Naive thymus-derived CD4-positive, alpha-beta T cell (primary cell): ENCODE measurements around the gene TRABD2B. TPM values are rescaled to one million over a fixed set of nuclear protein-coding genes. Genes with fewer than 3 reads are reported as not detected.

ENCODE experiments used
- ATAC-seq: fragments of 150-1000 bp; cut with Tn5 transposase; 2 replicates; pipeline ENCODE4 v1.10.0; 2021; ENCODE audit warnings: mild to moderate bottlenecking, moderate library complexity
- CTCF ChIA-PET: fragments of 350-600 bp; sonication (Branson Sonifier 250); formaldehyde crosslinking; loops from one replicate; lab custom pipeline; 2021; ENCODE audit warnings: antibody characterized with exemption; lab: Charles Lee
- POLR2A ChIA-PET: fragments of 350-600 bp; sonication (Branson Sonifier 250); formaldehyde crosslinking; loops from one replicate; lab custom pipeline; 2021; ENCODE audit warnings: antibody characterized with exemption, inconsistent platforms; lab: Charles Lee
- DNase-seq, 9 donors: peaks; one replicate each; pipeline versions ENCODE4 v3.0.0 to v3.0.0-alpha.2; 2020 to 2022; ENCODE audit warnings: mixed read lengths in 1 of 9
- H3K27ac ChIP-seq: one replicate; pipeline ENCODE4 v1.7.0; 2013; ENCODE audit warnings: mild to moderate bottlenecking, low read depth, low read length, moderate library complexity
- H3K27me3 ChIP-seq, 2 donors: one replicate each; pipeline ENCODE4 v1.7.0; 2013; ENCODE audit warnings: low read length in 2 of 2, mild to moderate bottlenecking in 2 of 2, moderate library complexity in 2 of 2; ENCODE audit not compliant: control insufficient read depth in 2 of 2, insufficient read depth in 2 of 2
- H3K36me3 ChIP-seq, 3 experiments: 1 replicate in 2 of 3; 2 replicates in 1 of 3; pipeline ENCODE4 v1.7.0; 2013; ENCODE audit warnings: low read length in 3 of 3, mild to moderate bottlenecking in 3 of 3, moderate library complexity in 1 of 3; ENCODE audit not compliant: insufficient read depth in 3 of 3, control insufficient read depth in 2 of 3
- H3K4me1 ChIP-seq, 2 donors: one replicate each; pipeline ENCODE4 v1.7.0; 2013; ENCODE audit warnings: low read length in 2 of 2, mild to moderate bottlenecking in 2 of 2, moderate library complexity in 1 of 2; ENCODE audit not compliant: control insufficient read depth in 2 of 2, insufficient read depth in 2 of 2
- H3K4me3 ChIP-seq: 2 replicates; pipeline ENCODE4 v1.7.0; 2013; ENCODE audit warnings: mild to moderate bottlenecking, low read length
- H3K9me3 ChIP-seq, 3 experiments: 1 replicate in 2 of 3; 2 replicates in 1 of 3; pipeline ENCODE4 v1.7.0; 2013; ENCODE audit warnings: low read length in 3 of 3; ENCODE audit not compliant: control insufficient read depth in 2 of 3
- H3K27ac Mint-ChIP-seq, 9 donors: one replicate each; pipeline ENCODE4 v1.8.0; 2020 to 2022; ENCODE audit warnings: mixed read lengths in 9 of 9, mild to moderate bottlenecking in 8 of 9, moderate library complexity in 5 of 9, inconsistent platforms in 2 of 9
- H3K27me3 Mint-ChIP-seq, 5 donors: one replicate each; pipeline ENCODE4 v1.8.0; 2021 to 2022; ENCODE audit warnings: mixed read lengths in 5 of 5, mild to moderate bottlenecking in 1 of 5
- H3K36me3 Mint-ChIP-seq, 5 donors: one replicate each; pipeline ENCODE4 v1.8.0; 2020 to 2022; ENCODE audit warnings: mixed read lengths in 5 of 5, mild to moderate bottlenecking in 3 of 5, inconsistent platforms in 1 of 5
- H3K4me1 Mint-ChIP-seq, 7 donors: one replicate each; pipeline ENCODE4 v1.8.0; 2020 to 2022; ENCODE audit warnings: mixed read lengths in 7 of 7, mild to moderate bottlenecking in 3 of 7, inconsistent platforms in 1 of 7
- H3K4me3 Mint-ChIP-seq, 10 donors: one replicate each; pipeline ENCODE4 v1.8.0; 2020 to 2022; ENCODE audit warnings: mild to moderate bottlenecking in 10 of 10, mixed read lengths in 10 of 10, moderate library complexity in 6 of 10, inconsistent platforms in 2 of 10
- H3K9me3 Mint-ChIP-seq, 11 donors: one replicate each; pipeline ENCODE4 v1.8.0; 2020 to 2022; ENCODE audit warnings: mixed read lengths in 11 of 11, mild to moderate bottlenecking in 4 of 11, inconsistent platforms in 1 of 11, moderate library complexity in 1 of 11
- intact Hi-C, 2 donors: fragments of 100-400 bp; cut with micrococcal nuclease; formaldehyde crosslinking; loops; one replicate each; pipeline ENCODE4 v1.15.1; 2023
- polyA plus RNA-seq, 2 donors: library from polyadenylated mRNA; unstranded; fragments of 300-500 nt; fragmentation: Illumina TruSeq; gene quantifications; one replicate each; pipeline ENCODE4 v1.2.3, GENCODE V29; 2021
- total RNA-seq, 6 experiments: library from RNA in 5 of 6; stranded (reverse) in 5 of 6; gene quantifications; 1 replicate in 5 of 6; 2 replicates in 1 of 6; pipeline ENCODE4 v1.2.3 and lab custom pipeline; 2021 to 2026

Gene TRABD2B
- total and polyA plus RNA-seq, 7 experiments from 2014 or later, result not detected

DNA sequence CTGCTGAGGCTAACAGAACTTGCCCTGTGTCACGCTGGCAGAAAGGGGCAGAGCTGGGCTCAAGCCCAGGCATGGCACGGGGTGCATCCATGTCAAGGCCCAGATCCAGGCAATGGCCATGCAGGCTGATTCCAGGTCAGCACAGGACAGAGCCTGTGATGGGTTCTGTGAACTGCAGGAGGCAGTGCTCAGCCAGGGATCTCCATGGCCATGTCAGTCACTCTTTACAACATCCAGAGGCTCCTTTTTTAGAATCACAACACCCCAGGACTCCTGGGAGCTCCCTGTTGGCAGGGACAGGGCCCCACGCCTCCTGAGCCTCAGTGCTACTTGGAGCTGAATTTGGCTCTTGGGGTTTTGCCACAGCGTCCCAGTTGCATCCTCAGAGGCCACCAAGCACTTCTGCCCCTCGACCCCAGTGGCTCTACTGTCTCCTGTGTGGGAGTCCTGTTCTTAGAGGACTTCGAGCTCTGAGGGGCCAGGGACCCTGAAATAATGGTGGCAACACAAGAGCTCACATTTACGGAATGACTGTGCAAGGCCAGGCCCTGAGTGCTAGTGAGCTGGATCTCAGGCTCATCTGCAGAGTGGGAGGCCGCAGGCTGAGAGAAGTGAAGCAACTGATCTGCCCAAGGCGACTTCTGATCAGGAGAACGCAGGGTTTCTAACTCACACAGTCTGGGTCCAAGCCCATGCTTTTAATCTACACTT is 211.5 kb downstream of the TRABD2B start:
- Mint-ChIP-seq H3K36me3 (no peaks in the 10 kb centered on the region), H3K9me3 (peaks cover 0 to 2% (median 0%) of the 10 kb centered on the region in 11 donors), H3K4me3 (no peak overlapping the region), H3K27me3 (peaks cover 0 to 14% (median 10%) of the 10 kb centered on the region in 5 donors), H3K27ac (no peak overlapping the region), H3K4me1 (no peaks in the 10 kb centered on the region)
- H3K9me3 ChIP-seq, result no peaks in the 10 kb centered on the region
- ATAC-seq (no peak), DNase-seq (no peak)
- ChIA-PET CTCF (no interaction called here), POLR2A (no interaction called here)
- no peaks in the 10 kb centered on the region for H3K27me3 ChIP-seq
- intact Hi-C loops, result no loop called here
- no peak overlapping the region for H3K27ac ChIP-seq
- H3K4me1 ChIP-seq, result no peaks in the 10 kb centered on the region
- H3K36me3 ChIP-seq, result no peaks in the 10 kb centered on the region
- H3K4me3 ChIP-seq, result no peak overlapping the region

DNA sequence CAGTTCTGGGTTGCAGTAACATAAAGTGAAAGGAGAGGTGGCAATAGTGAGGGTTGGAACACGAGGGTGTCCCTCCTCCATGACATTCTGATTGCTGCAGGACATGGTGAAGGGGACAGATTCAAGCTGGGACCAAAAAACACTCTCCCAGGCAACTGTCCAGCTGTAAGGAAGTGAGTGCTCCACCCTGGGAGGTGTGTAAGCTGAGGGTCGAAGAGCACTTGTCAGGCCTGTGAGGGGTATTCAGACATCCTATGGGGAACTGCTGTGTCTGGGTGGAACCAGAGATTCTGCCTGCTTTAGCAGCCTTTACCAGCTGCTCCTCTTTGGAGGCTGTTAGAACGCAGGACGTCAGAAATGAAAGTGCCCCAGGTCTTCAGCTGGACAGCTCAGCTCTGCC is 212.1 kb downstream of the TRABD2B start:
- H3K4me1 Mint-ChIP-seq, result no peaks in the 10 kb centered on the region

DNA sequence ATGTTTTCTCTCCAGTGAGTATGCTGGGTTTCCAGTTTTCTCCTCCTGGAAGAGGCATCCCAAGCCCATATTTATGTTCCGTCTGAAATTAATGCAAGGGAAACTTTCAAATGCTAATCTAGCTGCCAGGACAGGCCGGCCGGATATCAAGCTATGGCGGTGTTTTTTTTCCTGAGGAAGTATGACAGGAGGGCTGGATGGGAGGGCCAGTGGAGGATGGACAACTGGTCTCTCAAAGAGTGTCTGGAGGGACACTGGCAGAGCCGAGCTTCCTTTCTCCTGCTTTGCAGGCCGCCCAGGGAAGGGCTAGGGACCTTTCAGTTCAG is 212.7 kb downstream of the TRABD2B start:
- no peak for DNase-seq
- CTCF ChIA-PET, result no interaction called here

More for the DNA sequence above, 212.1 kb downstream of the TRABD2B start:
- Mint-ChIP-seq H3K27me3 (peaks cover 0 to 14% (median 10%) of the 10 kb centered on the region in 5 donors), H3K27ac (no peak overlapping the region), H3K4me3 (no peak overlapping the region), H3K9me3 (peaks cover 0 to 2% (median 0%) of the 10 kb centered on the region in 11 donors), H3K36me3 (no peaks in the 10 kb centered on the region)
- ChIA-PET CTCF (no interaction called here), POLR2A (no interaction called here)
- no peaks in the 10 kb centered on the region for H3K36me3 ChIP-seq
- no peaks in the 10 kb centered on the region for H3K4me1 ChIP-seq
- H3K27ac ChIP-seq, result no peak overlapping the region
- intact Hi-C loops, result no loop called here
- H3K9me3 ChIP-seq, result no peaks in the 10 kb centered on the region
- DNase-seq (no peak), ATAC-seq (no peak)
- no peak overlapping the region for H3K4me3 ChIP-seq
- H3K27me3 ChIP-seq, result no peaks in the 10 kb centered on the region

DNA sequence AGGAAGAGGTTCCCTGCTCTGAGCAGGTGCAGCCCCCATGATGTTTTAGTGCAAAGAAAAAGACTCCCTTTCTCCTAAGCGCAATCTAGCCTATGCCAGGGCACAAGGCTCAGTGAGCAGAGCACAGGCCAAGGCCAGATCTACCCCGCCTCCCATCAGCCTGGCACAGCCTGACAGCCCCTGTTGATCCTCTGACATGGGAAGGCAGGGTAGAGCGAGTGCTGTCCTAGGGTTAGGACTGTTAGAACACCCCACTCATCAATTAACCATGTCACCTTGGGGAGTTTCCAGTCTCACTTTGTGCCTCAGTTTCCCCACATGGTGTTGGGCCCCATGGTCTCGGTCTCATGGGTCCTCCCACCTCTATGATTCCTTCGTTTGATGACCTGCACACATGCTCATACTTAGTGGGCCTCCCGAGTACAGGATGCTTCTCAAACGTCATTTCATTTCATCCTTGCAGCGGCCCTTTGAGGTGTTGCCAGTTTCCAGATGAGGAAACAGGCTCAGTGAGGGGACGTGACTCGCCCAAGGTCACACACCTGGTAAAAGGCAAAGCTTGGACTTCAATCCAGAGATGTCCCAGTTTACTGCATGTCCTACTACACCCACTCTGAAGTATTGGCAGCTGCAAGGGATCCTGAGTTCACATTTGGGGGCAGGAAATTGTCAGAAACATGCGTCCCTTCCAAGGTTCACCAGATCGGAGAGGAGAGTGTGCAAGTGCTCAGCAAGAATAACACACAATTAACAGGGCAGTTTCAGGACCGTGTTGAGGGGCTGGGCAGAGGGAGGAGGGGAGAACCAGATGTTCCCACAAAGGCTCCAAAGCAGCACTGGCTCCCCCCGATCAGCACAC is 213.3 kb downstream of the TRABD2B start:
- H3K27ac Mint-ChIP-seq, result no peak overlapping the region
- Histone ChIP-seq H3K27me3 (no peaks in the 10 kb centered on the region), H3K36me3 (no peaks in the 10 kb centered on the region), H3K4me1 (no peaks in the 10 kb centered on the region), H3K9me3 (no peaks in the 10 kb centered on the region), H3K27ac (no peak overlapping the region), H3K4me3 (no peak overlapping the region)
- H3K4me3 Mint-ChIP-seq, result no peak overlapping the region
- CTCF ChIA-PET, result no interaction called here
- ATAC-seq, result no peak
- H3K4me1 Mint-ChIP-seq, result no peaks in the 10 kb centered on the region
- intact Hi-C loops, result no loop called here
- DNase-seq, result no peak
- H3K27me3 Mint-ChIP-seq, result peaks cover 0 to 14% (median 10%) of the 10 kb centered on the region in 5 donors
- POLR2A ChIA-PET, result interaction anchor here (0.6 kb wide), 1 partner anchor 521 kb away, joined by 3 read pairs; no protein-coding TSS in a partner anchor
- peaks cover 0 to 2% (median 0%) of the 10 kb centered on the region in 11 donors for H3K9me3 Mint-ChIP-seq
- no peaks in the 10 kb centered on the region for H3K36me3 Mint-ChIP-seq

More for the DNA sequence above, 212.7 kb downstream of the TRABD2B start:
- POLR2A ChIA-PET, result interaction anchor here (0.6 kb wide), 1 partner anchor 521 kb away, joined by 3 read pairs; no protein-coding TSS in a partner anchor
- Mint-ChIP-seq H3K4me3 (no peak overlapping the region), H3K4me1 (no peaks in the 10 kb centered on the region), H3K9me3 (peaks cover 0 to 2% (median 0%) of the 10 kb centered on the region in 11 donors), H3K36me3 (no peaks in the 10 kb centered on the region), H3K27me3 (peaks cover 0 to 14% (median 10%) of the 10 kb centered on the region in 5 donors), H3K27ac (no peak overlapping the region)
- Histone ChIP-seq H3K27ac (no peak overlapping the region), H3K4me3 (no peak overlapping the region), H3K36me3 (no peaks in the 10 kb centered on the region), H3K9me3 (no peaks in the 10 kb centered on the region), H3K27me3 (no peaks in the 10 kb centered on the region), H3K4me1 (no peaks in the 10 kb centered on the region)
- intact Hi-C loops, result no loop called here
- ATAC-seq, result no peak

DNA sequence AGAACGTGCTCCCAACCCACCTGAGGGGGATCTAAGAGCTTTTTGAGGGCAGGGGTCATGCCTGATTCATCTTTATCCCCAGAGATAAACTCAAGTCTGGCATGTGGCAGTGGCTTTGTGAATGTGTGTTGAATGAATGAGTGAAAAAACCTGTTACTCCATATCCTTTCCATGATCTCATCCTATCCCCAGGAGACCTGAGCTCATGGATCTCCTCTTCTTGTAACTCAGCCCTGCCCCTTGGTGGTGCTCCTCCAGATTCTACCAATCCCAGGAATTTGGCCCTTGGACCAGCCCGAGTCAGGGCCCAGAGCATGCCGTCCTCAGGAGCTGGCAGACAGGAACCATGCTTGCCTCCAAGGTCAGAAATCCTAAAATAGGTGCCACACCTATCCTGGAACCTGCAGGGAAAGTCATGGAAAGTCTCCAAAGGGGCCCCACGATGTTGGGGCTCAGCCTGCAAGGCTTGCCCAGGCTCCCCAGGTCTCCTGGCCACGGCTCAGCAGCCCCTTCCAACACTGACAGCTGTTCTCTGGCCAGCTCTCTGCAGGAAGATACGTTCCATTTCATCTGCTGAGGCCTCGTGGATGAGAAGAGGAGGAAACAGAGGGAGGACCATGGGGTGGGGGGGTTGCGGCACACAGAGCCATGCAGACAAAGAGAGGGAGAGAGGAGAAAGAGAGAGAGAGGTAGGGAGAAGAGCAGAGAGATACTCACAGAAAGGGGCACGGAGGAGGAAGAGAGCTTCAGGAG is 214.6 kb downstream of the TRABD2B start:
- H3K4me1 ChIP-seq, result no peaks in the 10 kb centered on the region
- H3K4me1 Mint-ChIP-seq, result no peaks in the 10 kb centered on the region
- H3K36me3 Mint-ChIP-seq, result no peaks in the 10 kb centered on the region
- H3K9me3 Mint-ChIP-seq, result peaks cover 0 to 2% (median 0%) of the 10 kb centered on the region in 11 donors
- no peak overlapping the region for H3K27ac Mint-ChIP-seq
- no peak for ATAC-seq
- H3K9me3 ChIP-seq, result no peaks in the 10 kb centered on the region
- H3K27ac ChIP-seq, result no peak overlapping the region
- no peak overlapping the region for H3K4me3 Mint-ChIP-seq
- H3K4me3 ChIP-seq, result no peak overlapping the region
- no peak for DNase-seq
- H3K27me3 Mint-ChIP-seq, result peaks cover 0 to 14% (median 10%) of the 10 kb centered on the region in 5 donors
- intact Hi-C loops, result no loop called here
- POLR2A ChIA-PET, result no interaction called here
- CTCF ChIA-PET, result no interaction called here
- H3K27me3 ChIP-seq, result no peaks in the 10 kb centered on the region
- no peaks in the 10 kb centered on the region for H3K36me3 ChIP-seq

DNA sequence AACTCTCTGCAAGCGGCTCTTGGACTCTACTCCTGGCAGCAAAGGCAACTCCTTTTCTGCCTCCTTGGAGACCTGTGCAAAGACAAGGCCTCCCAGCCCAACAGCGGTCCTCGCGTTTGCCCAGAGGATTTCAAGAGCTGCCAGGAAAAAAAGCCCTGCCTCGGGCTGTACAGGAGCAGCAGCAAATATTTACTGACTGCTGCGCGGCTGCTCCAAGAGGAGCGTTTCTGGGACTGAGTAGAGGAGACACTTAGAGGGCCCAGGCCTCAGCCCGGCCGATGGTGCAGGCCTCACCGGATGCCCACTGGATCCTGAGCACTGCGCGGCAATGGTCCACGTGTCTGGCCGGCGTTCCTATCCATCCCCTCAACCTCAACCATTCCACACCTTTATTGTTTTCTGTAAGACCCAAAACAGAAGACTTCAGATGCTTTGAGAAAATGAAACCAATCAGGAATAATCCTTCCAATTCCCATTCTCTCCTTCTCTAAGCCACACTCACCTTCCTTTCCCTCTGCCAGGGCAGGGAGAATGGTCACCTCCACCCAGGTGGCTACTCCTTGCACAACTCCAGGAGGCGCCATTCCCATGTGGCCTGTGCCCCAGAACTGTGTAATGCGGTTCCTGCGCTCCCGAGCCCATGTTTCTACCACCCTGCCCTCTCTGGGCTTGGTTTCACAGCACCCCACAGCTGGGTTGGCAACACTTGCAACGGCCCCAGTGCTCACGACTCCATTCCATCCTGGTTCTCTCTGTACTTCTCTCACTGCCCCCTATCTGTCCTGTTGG is 215.8 kb downstream of the TRABD2B start:
- Histone ChIP-seq H3K4me1 (no peaks in the 10 kb centered on the region), H3K27ac (no peak overlapping the region), H3K9me3 (no peaks in the 10 kb centered on the region), H3K4me3 (no peak overlapping the region), H3K36me3 (no peaks in the 10 kb centered on the region), H3K27me3 (no peaks in the 10 kb centered on the region)
- H3K4me3 Mint-ChIP-seq, result no peak overlapping the region
- H3K4me1 Mint-ChIP-seq, result no peaks in the 10 kb centered on the region
- intact Hi-C loops, result no loop called here
- peaks cover 0 to 2% (median 0%) of the 10 kb centered on the region in 11 donors for H3K9me3 Mint-ChIP-seq
- DNase-seq (no peak), ATAC-seq (no peak)
- ChIA-PET POLR2A (no interaction called here), CTCF (no interaction called here)
- peaks cover 0 to 14% (median 10%) of the 10 kb centered on the region in 5 donors for H3K27me3 Mint-ChIP-seq
- H3K36me3 Mint-ChIP-seq, result no peaks in the 10 kb centered on the region
- H3K27ac Mint-ChIP-seq, result no peak overlapping the region
